ENCODE results near the gene SAMD4B.

GRCh38 chr19:39296906-39297305 is 45.3 kb upstream of the SAMD4B start:
- TF ChIP-seq POLR2AphosphoS5 (IDR thresholded peaks at IDR 0.05; ENCODE audit: borderline replicate concordance, low read depth, low read length) (no peak), EZH2 (IDR thresholded peaks at IDR 0.05) (no peak), FOXP2 (optimal IDR thresholded peaks at IDR 0.05; ENCODE audit: control extremely low read depth, extremely low read length, insufficient read depth) (no peak)
